Prostate gland (tissue), 2 donors: ENCODE data around the gene ZNF839. TPM values are rescaled to one million over a fixed set of nuclear protein-coding genes. Genes with fewer than 3 reads are reported as not detected.

Source experiments
- DNase-seq: peaks from one replicate; pipeline ENCODE4 v3.0.0-alpha.2; 2019; ENCODE audit warnings: low spot score
- H3K27ac ChIP-seq, 2 donors: fragments of 200-600 bp; sonication (generic); 2 replicates each; pipeline ENCODE4 v1.5.1; 2017 to 2019
- H3K27me3 ChIP-seq: fragments of 200-600 bp; sonication (generic); replicated peaks from 2 replicates; pipeline ENCODE4 v1.5.1; 2019; ENCODE audit not compliant: insufficient read depth
- H3K36me3 ChIP-seq, 2 donors: fragments of 200-600 bp; sonication (generic); 1 replicate in 1 of 2; 2 replicates in 1 of 2; pipeline versions ENCODE4 v1.5.1 to v1.8.1; 2017 to 2019
- H3K4me1 ChIP-seq: fragments of 200-600 bp; sonication (generic); replicated peaks from 2 replicates; pipeline ENCODE4 v1.5.1; 2019
- H3K4me3 ChIP-seq, 2 donors: fragments of 200-600 bp; sonication (generic); 2 replicates each; pipeline ENCODE4 v1.5.1; 2017 to 2019
- H3K9me3 ChIP-seq: fragments of 200-600 bp; sonication (generic); 2 replicates; pipeline ENCODE4 v1.5.1; 2017
- POLR2A ChIP-seq: fragments of 450-650 bp; IDR thresholded peaks from one replicate; pipeline ENCODE4 v1.6.1; 2016; ENCODE audit warnings: antibody characterized with exemption, mild to moderate bottlenecking
- POLR2AphosphoS5 ChIP-seq: sonication (generic); formaldehyde crosslinking; IDR thresholded peaks from one replicate; pipeline ENCODE4 v1.6.1; 2017; ENCODE audit warnings: antibody characterized with exemption
- WGBS: methylation state at CpG from one replicate; pipeline ENCODE4 v1.1.5; 2018; 5-methylcytosine and 5-hydroxymethylcytosine counted together
- intact Hi-C: fragments of 100-400 bp; cut with DNase I; formaldehyde crosslinking; loops from one replicate; pipeline ENCODE4 v1.14.2; 2022
- total RNA-seq, 2 donors: library from RNA; depleted of rRNA; stranded (reverse); fragments of >200 nt; gene quantifications; one replicate each; pipeline ENCODE4 v1.1.0, GENCODE V29; 2016
- TF ChIP-seq, protein P1 (sequence below), 4 experiments: fragments of 200-600 bp in 2 of 4; fragments of 450-650 bp in 2 of 4; sonication (generic) in 2 of 4; IDR thresholded peaks; 1 replicate in 3 of 4; 2 replicates in 1 of 4; pipeline ENCODE4 v1.5.1; 2016 to 2019; ENCODE audit warnings: antibody characterized with exemption in 4 of 4, mild to moderate bottlenecking in 2 of 4, moderate library complexity in 2 of 4

Gene ZNF839
- total RNA-seq, 2 donors from 2014 or later = 11.7 to 33.8 TPM

DNA sequence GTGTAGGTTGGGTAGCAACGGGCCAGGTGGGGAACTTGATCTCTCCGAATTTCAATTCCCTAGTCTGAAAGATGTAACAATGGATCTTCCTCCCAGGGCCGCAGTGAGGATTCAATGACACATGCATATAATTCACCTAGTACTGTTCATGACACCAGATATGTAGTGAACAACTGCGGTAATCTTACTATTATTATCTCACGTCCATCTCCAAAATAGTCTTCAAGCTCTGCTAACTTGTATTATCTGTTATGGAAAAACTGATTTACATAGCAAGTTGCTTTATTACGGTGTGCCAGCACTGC is 41.0 kb upstream of the ZNF839 start:
- Histone ChIP-seq H3K4me3 (no peak overlapping the region), H3K27ac (no peak overlapping the region), H3K36me3 (no peaks in the 10 kb centered on the region), H3K27me3 (no peaks in the 10 kb centered on the region), H3K4me1 (no peaks in the 10 kb centered on the region), H3K9me3 (no peaks in the 10 kb centered on the region)
- intact Hi-C loops = no loop called here
- WGBS = 73% methylated on average over 6 of the region's 6 CpGs
- no peak for DNase-seq
- TF ChIP-seq, protein P1, sequence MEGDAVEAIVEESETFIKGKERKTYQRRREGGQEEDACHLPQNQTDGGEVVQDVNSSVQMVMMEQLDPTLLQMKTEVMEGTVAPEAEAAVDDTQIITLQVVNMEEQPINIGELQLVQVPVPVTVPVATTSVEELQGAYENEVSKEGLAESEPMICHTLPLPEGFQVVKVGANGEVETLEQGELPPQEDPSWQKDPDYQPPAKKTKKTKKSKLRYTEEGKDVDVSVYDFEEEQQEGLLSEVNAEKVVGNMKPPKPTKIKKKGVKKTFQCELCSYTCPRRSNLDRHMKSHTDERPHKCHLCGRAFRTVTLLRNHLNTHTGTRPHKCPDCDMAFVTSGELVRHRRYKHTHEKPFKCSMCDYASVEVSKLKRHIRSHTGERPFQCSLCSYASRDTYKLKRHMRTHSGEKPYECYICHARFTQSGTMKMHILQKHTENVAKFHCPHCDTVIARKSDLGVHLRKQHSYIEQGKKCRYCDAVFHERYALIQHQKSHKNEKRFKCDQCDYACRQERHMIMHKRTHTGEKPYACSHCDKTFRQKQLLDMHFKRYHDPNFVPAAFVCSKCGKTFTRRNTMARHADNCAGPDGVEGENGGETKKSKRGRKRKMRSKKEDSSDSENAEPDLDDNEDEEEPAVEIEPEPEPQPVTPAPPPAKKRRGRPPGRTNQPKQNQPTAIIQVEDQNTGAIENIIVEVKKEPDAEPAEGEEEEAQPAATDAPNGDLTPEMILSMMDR (IDR thresholded peaks at IDR 0.05) = no peak
- TF ChIP-seq POLR2A (no peak), POLR2AphosphoS5 (no peak)

DNA sequence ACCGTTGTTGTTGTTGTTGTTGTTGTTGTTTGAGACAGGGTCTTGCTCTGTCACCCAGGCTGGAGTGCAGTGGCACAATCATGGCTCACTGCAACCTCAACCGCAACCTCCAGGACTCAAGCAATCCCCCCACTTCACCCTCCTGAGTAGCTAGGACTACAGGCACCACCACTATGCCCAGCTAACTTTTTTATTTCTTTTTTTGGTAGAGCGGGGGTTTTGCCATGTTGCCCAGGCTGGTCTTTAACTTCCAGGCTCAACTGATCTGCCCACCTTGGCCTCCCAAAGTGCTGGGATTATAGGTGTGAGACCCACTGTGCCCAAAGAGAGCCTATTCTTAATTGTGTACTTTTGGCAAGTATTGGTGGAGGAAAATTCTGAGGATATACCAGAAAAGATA is 40.3 kb upstream of the ZNF839 start:
- H3K27ac ChIP-seq = no peak overlapping the region
- no peaks in the 10 kb centered on the region for H3K27me3 ChIP-seq
- TF ChIP-seq POLR2A (no peak), POLR2AphosphoS5 (no peak)
- TF ChIP-seq, protein P1 (IDR thresholded peaks at IDR 0.05) = no peak
- H3K9me3 ChIP-seq = no peaks in the 10 kb centered on the region
- H3K36me3 ChIP-seq = no peaks in the 10 kb centered on the region
- intact Hi-C loops = no loop called here
- DNase-seq = no peak
- 91% methylated on average over 3 of the region's 3 CpGs for WGBS
- no peak overlapping the region for H3K4me3 ChIP-seq
- H3K4me1 ChIP-seq = no peaks in the 10 kb centered on the region

DNA sequence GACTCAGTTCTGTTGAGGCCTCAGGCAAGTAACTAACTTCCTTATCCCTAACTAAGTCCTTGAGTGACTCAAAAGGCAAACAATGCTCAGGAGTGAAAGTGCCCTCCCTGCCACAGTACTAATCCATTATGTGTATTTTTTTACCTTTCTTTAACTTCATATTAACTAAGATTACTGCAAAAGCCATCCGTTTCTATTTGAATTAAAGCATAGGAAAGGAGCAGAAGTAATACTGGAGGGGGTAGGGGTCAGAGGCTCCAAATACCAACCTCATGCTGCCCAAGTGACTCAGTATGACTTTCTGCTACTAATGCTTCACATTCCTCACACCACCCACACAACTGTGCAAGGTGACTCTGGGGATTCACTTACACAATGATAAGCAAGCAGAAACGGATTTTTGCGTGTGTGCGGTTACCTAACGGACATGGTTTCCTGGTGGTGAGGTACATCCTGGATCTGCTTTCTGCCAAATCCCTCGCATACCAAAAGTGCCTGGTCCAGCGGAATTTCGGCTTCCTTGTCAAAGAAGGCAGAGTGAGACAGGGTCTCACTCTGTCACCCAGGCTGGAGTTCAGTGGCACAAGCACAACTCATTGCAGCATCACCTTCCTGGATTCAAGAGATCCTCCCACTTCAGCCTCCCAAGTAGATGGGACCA is 39.7 kb upstream of the ZNF839 start:
- Histone ChIP-seq H3K9me3 (no peaks in the 10 kb centered on the region), H3K27me3 (no peaks in the 10 kb centered on the region), H3K4me1 (no peaks in the 10 kb centered on the region), H3K36me3 (no peaks in the 10 kb centered on the region), H3K27ac (no peak overlapping the region), H3K4me3 (no peak overlapping the region)
- WGBS = 75% methylated on average over 8 of the region's 8 CpGs
- TF ChIP-seq, protein P1 (IDR thresholded peaks at IDR 0.05) = no peak
- no peak for TF ChIP-seq POLR2AphosphoS5
- TF ChIP-seq POLR2A = no peak
- intact Hi-C loops = no loop called here
- no peak for DNase-seq

DNA sequence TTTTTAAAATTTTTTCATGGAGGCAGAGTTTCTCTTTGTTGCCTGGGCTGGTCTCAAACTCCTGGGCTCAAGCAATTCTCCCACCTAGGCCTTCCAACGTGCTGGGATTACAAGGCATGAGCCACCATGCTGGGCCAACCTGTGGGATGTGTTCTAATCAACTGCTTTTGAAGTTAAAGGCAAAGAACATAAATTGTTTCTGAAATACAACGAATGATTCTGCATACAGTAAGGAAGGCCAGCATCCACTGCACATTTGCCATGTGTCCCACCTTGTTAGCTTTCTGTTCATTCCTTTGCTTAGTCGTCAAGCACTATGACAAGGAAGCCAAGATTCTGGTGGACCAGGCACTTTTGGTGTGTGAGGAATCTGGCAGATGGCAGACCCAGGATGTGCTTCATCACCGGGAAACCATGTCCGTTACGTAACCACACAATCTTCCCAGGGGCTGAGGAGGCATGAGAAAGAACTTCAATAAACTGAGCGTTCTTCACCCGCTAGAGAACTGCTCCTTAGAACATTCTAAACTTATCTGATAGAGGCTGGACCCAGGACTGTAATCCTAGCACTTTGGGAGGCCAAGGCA is 39.1 kb upstream of the ZNF839 start:
- no peak overlapping the region for H3K27ac ChIP-seq
- no peaks in the 10 kb centered on the region for H3K4me1 ChIP-seq
- WGBS = 90% methylated on average over 8 of the region's 8 CpGs
- DNase-seq = no peak
- no peaks in the 10 kb centered on the region for H3K9me3 ChIP-seq
- H3K4me3 ChIP-seq = no peak overlapping the region
- intact Hi-C loops = no loop called here
- no peaks in the 10 kb centered on the region for H3K27me3 ChIP-seq
- TF ChIP-seq POLR2A (no peak), POLR2AphosphoS5 (no peak)
- TF ChIP-seq, protein P1 (IDR thresholded peaks at IDR 0.05) = no peak
- no peaks in the 10 kb centered on the region for H3K36me3 ChIP-seq
